ENCODE measurements around the gene GLRA2. TPM values are rescaled to one million over a fixed set of nuclear protein-coding genes. Genes with fewer than 3 reads are reported as not detected.

GLRA2 gene
- total RNA-seq, 4 donors from 2014 or later, result not detected

GRCh38 chrX:14660970-14661369 is 131.6 kb downstream of the GLRA2 start:
- no peaks in the 10 kb centered on the region for H3K4me1 ChIP-seq
- no peak for TF ChIP-seq POLR2AphosphoS5 (IDR thresholded peaks at IDR 0.05)
- TF ChIP-seq POLR2A (IDR thresholded peaks at IDR 0.05), result no peak
- no peak for TF ChIP-seq EP300 (IDR thresholded peaks at IDR 0.05)
- TF ChIP-seq CTCF (IDR thresholded peaks at IDR 0.05), result no peak
- H3K27me3 ChIP-seq, result no peaks in the 10 kb centered on the region
- H3K36me3 ChIP-seq, result no peaks in the 10 kb centered on the region
- DNase-seq (ENCODE audit: low spot score in 2 of 2), result no peak
- H3K9me3 ChIP-seq, result no peaks in the 10 kb centered on the region
- 48% methylated on average over 2 of the region's 2 CpGs for WGBS
- no peak overlapping the region for H3K27ac ChIP-seq
- no peak overlapping the region for H3K4me3 ChIP-seq

- Histone ChIP-seq H3K27me3 (no peaks in the 10 kb centered on the region), H3K4me3 (no peak overlapping the region), H3K36me3 (no peaks in the 10 kb centered on the region), H3K27ac (no peak overlapping the region), H3K9me3 (no peaks in the 10 kb centered on the region), H3K4me1 (no peaks in the 10 kb centered on the region)
- DNase-seq (ENCODE audit: low spot score in 2 of 2), result no peak
- 74% methylated on average over 1 of the region's 1 CpG for WGBS
- no peak for TF ChIP-seq POLR2A (IDR thresholded peaks at IDR 0.05)
- no peak for TF ChIP-seq CTCF (IDR thresholded peaks at IDR 0.05)
- TF ChIP-seq POLR2AphosphoS5 (IDR thresholded peaks at IDR 0.05), result no peak
- no peak for TF ChIP-seq EP300 (IDR thresholded peaks at IDR 0.05)
Observed at GRCh38 chrX:14670819-14671218, 141.5 kb downstream of the GLRA2 start.

- no peak overlapping the region for H3K27ac ChIP-seq
- DNase-seq (ENCODE audit: low spot score in 2 of 2), result no peak
Observed at GRCh38 chrX:14672611-14673172, 143.4 kb downstream of the GLRA2 start.

GRCh38 chrX:14673236-14673635 is 143.9 kb downstream of the GLRA2 start:
- no peak for TF ChIP-seq POLR2AphosphoS5 (IDR thresholded peaks at IDR 0.05)
- no peak for TF ChIP-seq EP300 (IDR thresholded peaks at IDR 0.05)
- no peak for TF ChIP-seq CTCF (IDR thresholded peaks at IDR 0.05)
- no peak for TF ChIP-seq POLR2A (IDR thresholded peaks at IDR 0.05)
- H3K4me1 ChIP-seq, result no peaks in the 10 kb centered on the region
- DNase-seq (ENCODE audit: low spot score in 2 of 2), result no peak
- H3K27ac ChIP-seq, result no peak overlapping the region
- WGBS, result 86% methylated on average over 1 of the region's 1 CpG
- no peak overlapping the region for H3K4me3 ChIP-seq
- no peaks in the 10 kb centered on the region for H3K27me3 ChIP-seq
- H3K9me3 ChIP-seq, result no peaks in the 10 kb centered on the region
- H3K36me3 ChIP-seq, result no peaks in the 10 kb centered on the region

More at GRCh38 chrX:14672611-14673172, 143.4 kb downstream of the GLRA2 start:
- H3K9me3 ChIP-seq, result no peaks in the 10 kb centered on the region
- no peak overlapping the region for H3K4me3 ChIP-seq
- H3K27me3 ChIP-seq, result no peaks in the 10 kb centered on the region
- WGBS, result 88% methylated on average over 5 of the region's 5 CpGs
- H3K4me1 ChIP-seq, result no peaks in the 10 kb centered on the region
- H3K36me3 ChIP-seq, result no peaks in the 10 kb centered on the region
- no peak for TF ChIP-seq EP300 (IDR thresholded peaks at IDR 0.05)
- no peak for TF ChIP-seq CTCF (IDR thresholded peaks at IDR 0.05)
- TF ChIP-seq POLR2AphosphoS5 (IDR thresholded peaks at IDR 0.05), result no peak
- TF ChIP-seq POLR2A (IDR thresholded peaks at IDR 0.05), result no peak

- no peak overlapping the region for H3K4me3 ChIP-seq
- H3K27ac ChIP-seq, result no peak overlapping the region
- TF ChIP-seq POLR2AphosphoS5 (IDR thresholded peaks at IDR 0.05) (no peak), CTCF (IDR thresholded peaks at IDR 0.05) (no peak), POLR2A (IDR thresholded peaks at IDR 0.05) (no peak), EP300 (IDR thresholded peaks at IDR 0.05) (no peak)
- WGBS, result 57% methylated on average over 4 of the region's 4 CpGs
- H3K36me3 ChIP-seq, result no peaks in the 10 kb centered on the region
- DNase-seq (ENCODE audit: low spot score in 2 of 2), result no peak
- no peaks in the 10 kb centered on the region for H3K9me3 ChIP-seq
- no peaks in the 10 kb centered on the region for H3K27me3 ChIP-seq
- H3K4me1 ChIP-seq, result no peaks in the 10 kb centered on the region
Observed at GRCh38 chrX:14673764-14674163, 144.4 kb downstream of the GLRA2 start.

All from suprapubic skin (tissue), 4 donors.